IPS-15b (cell line): ENCODE data around the gene PRDM11.

Experiments
- H3K27me3 ChIP-seq: one replicate; pipeline ENCODE4 v1.6.1; 2013; ENCODE audit warnings: low read length; ENCODE audit not compliant: control insufficient read depth, insufficient read depth
- H3K36me3 ChIP-seq: one replicate; pipeline ENCODE4 v1.6.1; 2013; ENCODE audit warnings: low read length; ENCODE audit not compliant: control insufficient read depth, insufficient read depth
- H3K4me1 ChIP-seq: one replicate; pipeline ENCODE4 v1.6.1; 2013; ENCODE audit warnings: mild to moderate bottlenecking, low read length; ENCODE audit not compliant: control insufficient read depth, insufficient read depth
- H3K4me3 ChIP-seq: one replicate; pipeline ENCODE4 v1.5.1; 2013; ENCODE audit warnings: low read depth, low read length
- H3K9ac ChIP-seq: one replicate; pipeline ENCODE4 v1.6.1; 2013; ENCODE audit warnings: low read depth, mild to moderate bottlenecking, low read length
- H3K9me3 ChIP-seq: one replicate; pipeline ENCODE4 v1.6.1; 2013; ENCODE audit warnings: mild to moderate bottlenecking, low read length; ENCODE audit not compliant: control insufficient read depth, insufficient read depth

Gene PRDM11

DNA sequence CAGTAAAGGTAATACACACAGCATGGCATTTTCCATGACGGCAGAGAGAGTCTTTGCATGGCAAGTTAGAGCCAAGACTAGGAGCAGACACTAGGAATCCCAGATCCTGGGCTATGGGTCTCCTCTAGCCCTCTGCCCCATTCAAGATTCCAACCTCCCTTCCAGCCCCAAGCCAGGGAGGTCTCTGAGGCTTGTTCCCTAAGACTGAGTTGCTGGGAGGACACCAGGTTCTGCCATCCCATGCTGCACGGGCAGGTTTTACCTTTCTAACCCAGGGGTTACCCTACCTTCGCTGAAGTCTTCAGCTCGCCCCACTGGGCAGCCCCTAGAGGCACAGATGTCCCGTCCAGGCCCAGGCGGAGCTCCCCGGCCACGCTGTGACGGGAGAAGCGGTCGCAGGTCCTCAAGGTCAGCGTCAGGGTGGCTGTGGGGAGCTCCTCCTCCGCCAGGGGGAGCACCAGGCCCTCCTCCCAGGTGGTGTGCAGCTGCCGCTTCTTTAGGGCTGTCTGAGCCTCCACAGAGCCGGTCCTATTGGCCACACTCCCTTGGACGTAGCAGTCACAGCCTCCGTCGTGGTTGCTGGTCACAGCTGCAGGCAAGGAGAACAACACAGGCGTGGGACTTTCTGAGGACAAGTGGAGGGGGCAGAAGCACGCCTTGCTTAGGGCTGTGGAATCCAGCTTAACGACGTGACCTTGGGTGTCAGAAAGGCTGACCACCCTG, 105.9 kb downstream of the PRDM11 start:
- H3K4me1 ChIP-seq = no peaks in the 10 kb centered on the region
- H3K9me3 ChIP-seq = no peaks in the 10 kb centered on the region
- H3K9ac ChIP-seq = no peak overlapping the region
- no peak overlapping the region for H3K4me3 ChIP-seq
- H3K36me3 ChIP-seq = peaks cover 3% of the 10 kb centered on the region
- H3K27me3 ChIP-seq = no peaks in the 10 kb centered on the region

GRCh38 chr11:45252877-45253276, 106.4 kb downstream of the PRDM11 start:
- no peak overlapping the region for H3K9ac ChIP-seq
- no peaks in the 10 kb centered on the region for H3K9me3 ChIP-seq
- H3K4me3 ChIP-seq = no peak overlapping the region
- H3K27me3 ChIP-seq = no peaks in the 10 kb centered on the region
- no peaks in the 10 kb centered on the region for H3K4me1 ChIP-seq
- peaks cover 3% of the 10 kb centered on the region for H3K36me3 ChIP-seq

DNA sequence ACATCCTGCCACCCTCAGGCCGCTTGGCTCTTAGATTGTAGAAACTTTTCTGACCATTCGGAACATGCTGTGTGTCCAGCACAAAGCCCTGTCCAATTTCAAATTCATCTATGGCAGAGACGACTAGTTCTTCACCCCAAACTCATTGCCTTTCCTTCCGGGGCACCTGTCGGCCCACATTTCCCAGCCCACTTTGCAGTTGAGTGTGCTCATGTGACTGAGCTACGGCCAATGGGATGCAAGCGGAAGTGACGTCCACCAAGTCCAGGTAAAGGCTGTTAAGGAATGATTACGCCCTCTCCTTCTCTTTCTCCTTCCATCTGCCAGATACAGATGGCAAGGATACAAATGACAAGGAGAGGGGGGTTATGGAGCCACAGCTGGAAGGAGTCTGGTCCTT, 107.2 kb downstream of the PRDM11 start:
- no peak overlapping the region for H3K9ac ChIP-seq

GRCh38 chr11:45254070-45254469, 107.6 kb downstream of the PRDM11 start:
- Histone ChIP-seq H3K9me3 (no peaks in the 10 kb centered on the region), H3K36me3 (peaks cover 3% of the 10 kb centered on the region), H3K4me1 (peaks cover under 1% of the 10 kb centered on the region), H3K27me3 (no peaks in the 10 kb centered on the region), H3K9ac (no peak overlapping the region), H3K4me3 (no peak overlapping the region)

More for the DNA sequence above, 107.2 kb downstream of the PRDM11 start:
- Histone ChIP-seq H3K9me3 (no peaks in the 10 kb centered on the region), H3K27me3 (no peaks in the 10 kb centered on the region), H3K4me1 (no peaks in the 10 kb centered on the region), H3K36me3 (peaks cover 3% of the 10 kb centered on the region), H3K4me3 (no peak overlapping the region)

GRCh38 chr11:45258982-45259530, 112.6 kb downstream of the PRDM11 start:
- Histone ChIP-seq H3K9ac (no peak overlapping the region), H3K4me3 (no peak overlapping the region), H3K4me1 (peaks cover 10% of the 10 kb centered on the region), H3K9me3 (no peaks in the 10 kb centered on the region), H3K36me3 (no peaks in the 10 kb centered on the region), H3K27me3 (no peaks in the 10 kb centered on the region)

- Histone ChIP-seq H3K4me1 (peaks cover 10% of the 10 kb centered on the region), H3K9ac (no peak overlapping the region), H3K36me3 (no peaks in the 10 kb centered on the region), H3K4me3 (no peak overlapping the region), H3K27me3 (no peaks in the 10 kb centered on the region), H3K9me3 (no peaks in the 10 kb centered on the region)
These were observed 113.2 kb downstream of the PRDM11 start for GRCh38 chr11:45259592-45259991.

- Histone ChIP-seq H3K9ac (no peak overlapping the region), H3K4me3 (no peak overlapping the region), H3K27me3 (no peaks in the 10 kb centered on the region), H3K4me1 (peaks cover 10% of the 10 kb centered on the region), H3K9me3 (no peaks in the 10 kb centered on the region), H3K36me3 (no peaks in the 10 kb centered on the region)
These were observed 113.6 kb downstream of the PRDM11 start for GRCh38 chr11:45260071-45260470.

DNA sequence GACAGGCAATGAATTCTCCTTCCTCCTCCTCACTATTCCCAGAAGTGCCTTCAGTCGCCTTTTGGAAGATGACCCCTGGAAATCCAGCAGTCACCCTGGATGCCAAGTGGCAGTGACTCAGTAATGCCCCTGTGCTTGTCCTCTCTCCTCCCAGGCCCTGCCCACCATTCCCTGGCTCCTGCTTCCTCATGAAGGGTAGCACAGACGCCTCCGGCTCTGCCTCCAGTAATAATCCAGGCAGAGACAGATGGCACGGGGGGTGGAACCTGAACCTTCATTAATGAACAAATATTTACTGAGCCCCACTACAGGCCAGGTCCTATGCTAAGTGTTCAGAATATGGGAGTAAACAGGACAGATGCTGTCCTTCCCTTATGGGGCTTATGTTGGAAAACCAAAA, 116.5 kb downstream of the PRDM11 start:
- no peaks in the 10 kb centered on the region for H3K27me3 ChIP-seq
- H3K36me3 ChIP-seq = no peaks in the 10 kb centered on the region
- H3K4me3 ChIP-seq = no peak overlapping the region
- peaks cover 10% of the 10 kb centered on the region for H3K4me1 ChIP-seq
- H3K9me3 ChIP-seq = no peaks in the 10 kb centered on the region
- H3K9ac ChIP-seq = no peak overlapping the region

- Histone ChIP-seq H3K9me3 (no peaks in the 10 kb centered on the region), H3K36me3 (no peaks in the 10 kb centered on the region), H3K4me3 (no peak overlapping the region), H3K9ac (no peak overlapping the region), H3K27me3 (no peaks in the 10 kb centered on the region), H3K4me1 (peaks cover 10% of the 10 kb centered on the region)
These were observed 117.3 kb downstream of the PRDM11 start for GRCh38 chr11:45263773-45264172.

DNA sequence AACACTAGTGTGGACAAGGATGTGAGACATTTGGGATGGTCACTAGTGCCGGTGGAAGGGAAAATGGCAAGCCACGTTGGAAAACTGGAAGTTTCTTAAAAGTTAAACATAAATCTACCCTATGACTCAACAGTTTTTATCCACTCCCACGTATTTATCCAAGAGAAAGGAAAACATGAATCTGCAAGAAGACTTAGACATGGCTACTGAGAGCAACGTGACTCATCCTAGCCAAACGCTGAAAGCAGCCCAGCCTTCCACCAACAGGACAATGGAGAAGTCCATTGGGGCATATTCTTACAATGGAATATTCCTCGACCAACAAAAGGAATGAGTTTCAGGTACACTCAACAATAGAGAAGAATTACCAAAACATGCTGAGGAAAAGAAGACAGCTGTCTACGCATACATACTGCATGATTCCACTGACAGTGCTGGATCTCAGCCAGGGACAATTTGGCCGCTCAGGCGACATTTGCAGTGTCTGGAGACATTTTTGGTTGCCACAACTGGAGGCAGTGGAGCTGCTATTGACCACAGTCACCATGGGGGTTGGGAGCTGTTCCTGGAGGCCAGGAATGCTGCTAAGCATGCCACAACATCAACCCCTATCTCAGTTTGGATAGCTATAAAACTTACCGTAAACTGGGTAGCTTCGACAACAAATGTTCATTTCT, 118.5 kb downstream of the PRDM11 start:
- H3K9me3 ChIP-seq = no peaks in the 10 kb centered on the region
- peaks cover 2% of the 10 kb centered on the region for H3K4me1 ChIP-seq
- no peaks in the 10 kb centered on the region for H3K27me3 ChIP-seq
- no peak overlapping the region for H3K4me3 ChIP-seq
- H3K9ac ChIP-seq = no peak overlapping the region
- no peaks in the 10 kb centered on the region for H3K36me3 ChIP-seq

DNA sequence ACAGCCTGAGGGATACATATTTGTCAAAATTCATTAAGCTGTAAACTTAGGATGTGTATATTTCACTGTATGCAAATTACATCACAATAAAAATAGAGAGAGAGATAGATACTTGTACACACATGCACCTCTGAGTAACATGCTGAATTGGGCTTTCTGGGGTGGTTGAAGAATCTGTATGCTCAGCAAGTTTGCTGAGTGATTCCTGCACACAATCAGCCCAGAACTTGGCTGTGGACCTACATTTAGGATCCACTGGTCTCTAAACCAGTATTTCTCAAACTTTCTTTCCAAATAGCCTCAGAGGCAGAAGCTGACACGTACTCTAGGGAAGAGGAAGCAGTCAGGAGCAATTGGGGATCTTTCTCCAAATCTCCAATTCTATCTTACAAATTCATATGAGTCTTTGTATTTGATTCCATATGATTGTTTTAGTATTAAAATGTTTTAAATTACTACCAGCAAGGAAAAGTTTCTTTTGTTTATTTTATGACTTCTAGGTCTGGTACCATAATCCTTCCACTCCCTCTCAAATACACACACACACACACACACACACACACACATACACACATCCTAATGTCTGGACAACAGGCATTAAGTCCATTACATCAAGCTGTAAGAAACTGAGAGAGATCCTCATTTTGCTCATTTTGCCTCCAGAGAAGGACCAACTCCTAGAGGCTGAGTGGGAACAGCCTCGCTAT, 119.7 kb downstream of the PRDM11 start:
- no peak overlapping the region for H3K9ac ChIP-seq
- no peaks in the 10 kb centered on the region for H3K27me3 ChIP-seq
- H3K9me3 ChIP-seq = no peaks in the 10 kb centered on the region
- no peak overlapping the region for H3K4me3 ChIP-seq
- no peaks in the 10 kb centered on the region for H3K36me3 ChIP-seq
- no peaks in the 10 kb centered on the region for H3K4me1 ChIP-seq
